Measurements from ENCODE around the gene EFCC1.

Gene EFCC1

GRCh38 chr3:128992926-128993460 is 8.1 kb upstream of the EFCC1 start:
- Histone ChIP-seq H3K9me3 (ENCODE audit: control insufficient read depth, insufficient read depth, low read length) (no peaks in the 10 kb centered on the region), H4K20me1 (ENCODE audit: control insufficient read depth, insufficient read depth, low read depth, low read length) (no peaks in the 10 kb centered on the region), H3K4me2 (ENCODE audit: low read length) (no peak overlapping the region), H3K27ac (ENCODE audit: low read depth, low read length) (no peak overlapping the region), H3K9me2 (replicated peaks; ENCODE audit: control insufficient read depth, low read length) (no peaks in the 10 kb centered on the region), H3K4me1 (ENCODE audit: control insufficient read depth, low read length) (peaks cover 18% of the 10 kb centered on the region), H3K36me3 (ENCODE audit: control insufficient read depth, low read length) (no peaks in the 10 kb centered on the region), H3F3A (ENCODE audit: control insufficient read depth, insufficient read depth) (no peaks in the 10 kb centered on the region), H3K4me3 (ENCODE audit: low read length) (no peak overlapping the region), H3K27me3 (ENCODE audit: control insufficient read depth, low read length) (peaks cover 16% of the 10 kb centered on the region), H3K79me2 (ENCODE audit: control insufficient read depth, low read length) (no peaks in the 10 kb centered on the region)
- TF ChIP-seq CTCF (IDR thresholded peaks at IDR 0.05; ENCODE audit: low read depth, low read length, poor library complexity, severe bottlenecking) (no peak), EZH2phosphoT487 (IDR thresholded peaks at IDR 0.05; ENCODE audit: borderline replicate concordance, low read length) (no peak)

GRCh38 chr3:128993461-128994172 is 7.5 kb upstream of the EFCC1 start, which contains the start of gene CFAP92:
Gene CFAP92, minus strand, starts transcription at chr3:128994076. Its CDS starts 772 bp downstream, at chr3:128993304.
- H3K36me3 ChIP-seq (ENCODE audit: control insufficient read depth, low read length), result no peaks in the 10 kb centered on the region
- no peaks in the 10 kb centered on the region for H3K79me2 ChIP-seq (ENCODE audit: control insufficient read depth, low read length)
- no peaks in the 10 kb centered on the region for H4K20me1 ChIP-seq (ENCODE audit: control insufficient read depth, insufficient read depth, low read depth, low read length)
- peaks cover 20% of the 10 kb centered on the region for H3K27me3 ChIP-seq (ENCODE audit: control insufficient read depth, low read length)
- TF ChIP-seq CTCF (IDR thresholded peaks at IDR 0.05; ENCODE audit: low read depth, low read length, poor library complexity, severe bottlenecking), result no peak
- no peak for TF ChIP-seq EZH2phosphoT487 (IDR thresholded peaks at IDR 0.05; ENCODE audit: borderline replicate concordance, low read length)
- no peaks in the 10 kb centered on the region for H3F3A ChIP-seq (ENCODE audit: control insufficient read depth, insufficient read depth)
- H3K4me2 ChIP-seq (ENCODE audit: low read length), result peak within 1 kb of the TSS; percentile 82
- no peak within 1 kb of the TSS for H3K27ac ChIP-seq (ENCODE audit: low read depth, low read length)
- H3K4me1 ChIP-seq (ENCODE audit: control insufficient read depth, low read length), result peaks cover 23% of the 10 kb centered on the region
- no peaks in the 10 kb centered on the region for H3K9me2 ChIP-seq (replicated peaks; ENCODE audit: control insufficient read depth, low read length)
- peak within 1 kb of the TSS; percentile 67 for H3K4me3 ChIP-seq (ENCODE audit: low read length)
- H3K9me3 ChIP-seq (ENCODE audit: control insufficient read depth, insufficient read depth, low read length), result no peaks in the 10 kb centered on the region

GRCh38 chr3:128994173-128994512 is 7.0 kb upstream of the EFCC1 start:
- TF ChIP-seq EZH2phosphoT487 (IDR thresholded peaks at IDR 0.05; ENCODE audit: borderline replicate concordance, low read length), result no peak
- no peak for TF ChIP-seq CTCF (IDR thresholded peaks at IDR 0.05; ENCODE audit: low read depth, low read length, poor library complexity, severe bottlenecking)
- Histone ChIP-seq H3K79me2 (ENCODE audit: control insufficient read depth, low read length) (no peaks in the 10 kb centered on the region), H3K4me2 (ENCODE audit: low read length) (peak overlapping the region; percentile 82), H3K27ac (ENCODE audit: low read depth, low read length) (no peak overlapping the region), H3K27me3 (ENCODE audit: control insufficient read depth, low read length) (peaks cover 25% of the 10 kb centered on the region), H4K20me1 (ENCODE audit: control insufficient read depth, insufficient read depth, low read depth, low read length) (no peaks in the 10 kb centered on the region), H3K36me3 (ENCODE audit: control insufficient read depth, low read length) (no peaks in the 10 kb centered on the region), H3F3A (ENCODE audit: control insufficient read depth, insufficient read depth) (no peaks in the 10 kb centered on the region), H3K4me3 (ENCODE audit: low read length) (peak overlapping the region; percentile 67), H3K4me1 (ENCODE audit: control insufficient read depth, low read length) (peaks cover 28% of the 10 kb centered on the region), H3K9me3 (ENCODE audit: control insufficient read depth, insufficient read depth, low read length) (no peaks in the 10 kb centered on the region), H3K9me2 (replicated peaks; ENCODE audit: control insufficient read depth, low read length) (no peaks in the 10 kb centered on the region)
